IPS-NIHi11 (cell line): ENCODE measurements around the gene SH3D19.
"Not testable (repeated sequence)": the region's sequence is repeated elsewhere in the genome, so short reads cannot be mapped to it uniquely, and the experiment has no call there.

Source experiments
- DNase-seq: peaks from one replicate; pipeline ENCODE4 v3.0.0; 2012; ENCODE audit warnings: mixed read lengths, low spot score

Gene SH3D19

DNA sequence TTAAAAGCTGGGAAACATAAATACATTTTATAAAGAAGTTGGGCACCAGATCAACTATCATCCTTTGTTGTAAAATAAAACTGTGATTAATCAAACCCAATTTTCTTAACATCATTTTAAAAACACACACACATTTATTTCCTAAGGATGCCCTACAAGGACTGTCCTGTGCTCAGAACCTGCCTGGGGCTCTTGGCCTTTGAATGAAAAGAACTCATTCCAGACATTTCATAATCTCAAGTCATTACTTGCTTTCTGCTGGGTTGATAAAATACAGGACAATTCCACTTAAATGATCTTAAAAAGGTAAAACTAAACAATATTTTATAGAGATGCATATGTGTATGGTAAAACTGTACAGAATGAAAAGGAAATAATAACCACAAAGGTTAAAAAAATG, 2.8 kb downstream of the SH3D19 start:
- DNase-seq, result no peak

DNA sequence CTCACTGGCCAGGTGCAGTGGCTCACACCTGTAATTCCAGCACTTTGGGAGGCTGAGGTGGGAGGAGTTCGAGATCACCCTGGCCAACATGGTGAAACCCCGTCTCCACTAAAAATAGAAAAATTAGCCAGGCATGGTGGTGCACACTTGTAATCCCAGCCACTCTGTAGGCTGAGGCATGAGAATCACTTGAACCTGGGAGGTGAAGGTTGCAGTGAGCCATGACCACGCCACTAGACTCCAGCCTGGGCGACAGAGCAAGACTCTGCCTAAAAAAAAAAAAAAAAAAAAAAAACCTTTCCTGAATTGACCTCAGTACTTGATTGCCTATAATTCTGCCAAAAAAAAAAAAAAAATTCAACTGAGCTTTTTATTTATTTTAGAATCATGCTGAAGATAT, 3.2 kb downstream of the SH3D19 start:
- DNase-seq, result not testable (repeated sequence)

DNA sequence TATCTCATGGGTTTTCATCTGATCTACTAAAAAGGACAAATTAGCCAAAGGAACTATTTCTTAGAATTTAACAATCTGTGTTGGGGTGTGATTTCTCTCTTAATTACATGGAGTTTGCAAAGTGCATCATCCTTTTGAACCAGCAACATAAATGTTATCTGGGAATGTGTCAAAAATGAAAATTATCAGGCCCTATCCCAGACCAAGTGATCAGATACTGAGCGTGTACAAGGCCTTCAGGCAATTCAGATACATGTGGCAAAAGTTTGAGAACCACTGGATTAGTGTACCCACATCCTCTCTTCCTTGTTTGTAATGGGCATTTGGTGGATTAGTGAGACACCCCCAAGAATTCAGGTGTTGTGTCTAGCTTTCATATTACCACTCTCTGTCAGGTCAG, 3.8 kb downstream of the SH3D19 start:
- DNase-seq, result no peak

DNA sequence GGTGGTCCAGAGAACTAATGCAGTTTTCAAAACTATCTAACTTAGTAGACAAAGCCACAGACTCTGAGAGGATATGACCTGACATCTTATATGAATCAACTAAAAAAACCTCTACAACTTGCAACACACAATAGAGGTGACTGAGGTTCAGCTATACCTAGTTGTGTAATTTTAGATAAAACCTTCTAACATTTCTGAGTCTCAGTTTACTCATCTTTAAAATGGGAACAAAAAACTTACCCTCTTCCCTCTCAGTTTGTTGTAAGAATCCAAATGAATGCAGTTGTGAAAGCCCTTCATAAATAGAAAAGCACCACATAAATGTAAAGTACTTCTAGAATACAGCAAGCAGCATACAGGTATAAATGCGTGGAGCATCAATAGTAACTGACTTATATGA, 5.9 kb downstream of the SH3D19 start:
- DNase-seq, result no peak

DNA sequence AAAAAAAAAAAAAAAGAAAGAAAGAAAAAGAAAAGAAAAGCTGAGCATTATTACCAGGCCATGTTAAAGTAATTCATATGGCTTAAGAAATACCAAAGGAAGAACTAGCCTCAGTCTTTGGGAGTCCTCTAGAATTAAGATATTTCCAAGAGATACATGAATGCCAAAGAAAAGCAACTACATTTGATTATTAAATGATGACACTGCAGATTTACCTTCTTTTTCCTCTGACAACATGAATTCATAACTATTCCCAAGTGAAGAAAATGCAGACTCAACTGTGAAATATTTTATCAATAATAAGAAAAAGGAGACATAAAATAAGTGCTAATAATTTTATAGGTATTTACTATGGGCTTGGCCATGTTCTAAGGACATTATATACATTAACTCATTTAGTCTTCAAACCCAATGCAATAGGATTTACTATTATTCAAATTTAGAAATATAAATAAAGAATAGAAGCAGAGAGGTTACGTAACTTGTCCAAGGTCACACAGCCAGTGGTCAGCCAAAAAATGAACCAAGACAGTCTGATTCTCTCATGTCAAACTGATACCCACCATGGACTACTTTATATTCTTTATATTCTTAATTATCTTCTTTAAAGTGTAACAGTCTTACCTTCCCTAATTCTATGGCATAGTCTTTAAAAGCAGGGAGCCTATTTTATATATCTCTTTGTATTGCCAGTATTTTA, 6.9 kb downstream of the SH3D19 start:
- DNase-seq, result no peak

DNA sequence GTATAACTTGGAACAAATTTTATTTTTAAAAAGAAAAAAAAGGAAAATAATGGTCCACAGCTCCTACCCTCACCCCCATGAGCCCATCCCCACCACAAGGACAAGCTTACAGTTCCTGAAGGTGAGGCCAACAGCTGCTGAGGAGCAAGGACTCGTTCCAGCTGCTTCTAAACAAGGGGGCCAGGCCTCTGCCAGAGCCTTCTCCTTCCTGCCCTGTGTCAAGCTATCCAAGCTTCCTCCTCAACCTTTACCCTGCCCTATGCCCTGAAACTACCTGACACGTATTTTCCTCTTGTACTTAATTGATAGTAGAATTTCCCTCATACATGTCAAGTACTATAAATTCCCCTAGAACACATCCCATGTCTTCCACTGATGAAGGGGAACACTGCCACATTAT, 8.8 kb downstream of the SH3D19 start:
- DNase-seq, result no peak

DNA sequence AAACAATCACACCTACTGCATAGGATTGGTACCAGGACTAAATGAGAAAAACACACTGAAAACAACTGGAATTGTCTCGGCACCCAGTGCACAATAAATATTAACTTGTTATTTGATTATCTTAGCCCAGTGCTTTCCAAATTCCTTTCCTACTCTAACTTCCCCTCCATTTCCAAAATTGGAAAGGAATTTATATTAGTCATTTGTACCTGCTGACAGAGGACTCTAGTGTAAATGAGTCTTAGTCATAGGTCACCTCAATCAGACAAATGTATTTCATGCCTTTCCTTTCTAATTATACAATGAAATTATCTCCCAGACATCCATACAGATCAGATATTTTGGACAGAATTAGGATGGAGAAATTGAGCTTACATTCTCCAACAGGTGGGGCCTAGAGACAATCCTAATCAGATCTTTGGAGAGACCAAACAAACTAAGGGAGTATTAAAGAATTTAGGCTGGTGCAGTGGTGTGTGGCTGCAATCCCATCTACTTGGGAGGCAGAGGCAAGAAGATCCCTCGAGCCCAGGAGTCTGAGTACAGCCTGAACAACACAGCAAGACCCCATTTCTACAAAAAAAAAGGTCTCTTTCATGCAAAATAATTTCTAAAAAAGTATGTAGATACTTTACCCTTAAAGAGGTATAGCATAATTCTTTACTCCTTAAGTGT, 10.1 kb downstream of the SH3D19 start:
- no peak for DNase-seq

DNA sequence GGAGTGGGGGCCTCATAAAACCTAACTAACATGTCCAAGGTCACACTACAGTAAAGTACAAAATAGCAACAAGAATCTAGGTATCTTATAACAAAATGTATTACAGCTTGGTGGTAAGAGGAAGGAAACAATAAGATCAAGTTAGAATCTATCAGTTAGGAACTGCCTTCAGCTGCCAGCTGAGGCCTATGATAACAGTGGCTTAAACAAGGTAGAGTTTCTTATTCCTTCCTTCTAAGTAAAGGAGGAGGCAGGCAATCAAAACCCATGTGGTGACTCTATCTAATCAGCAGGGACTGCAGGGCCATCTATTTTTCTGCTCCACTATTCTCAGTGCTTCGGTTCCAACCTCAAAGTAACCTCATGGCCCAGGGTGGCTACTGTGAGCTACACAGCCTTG, 10.9 kb downstream of the SH3D19 start:
- no peak for DNase-seq

DNA sequence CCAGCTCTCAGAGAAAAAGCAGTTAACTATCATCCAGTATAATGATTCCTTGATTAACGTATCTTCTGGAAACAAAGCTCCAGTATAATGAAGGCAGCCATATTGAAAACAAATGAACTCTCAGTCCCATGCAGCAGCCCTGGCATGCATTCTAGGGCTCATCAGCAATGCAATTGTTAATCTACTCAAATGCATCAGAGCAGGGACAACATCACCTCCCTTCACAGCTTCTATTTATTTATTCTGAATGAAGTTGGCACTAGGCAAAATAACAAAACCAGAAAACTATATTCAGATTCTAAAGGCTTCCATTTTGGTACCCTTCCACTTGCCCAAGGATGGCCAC, 11.4 kb downstream of the SH3D19 start:
- no peak for DNase-seq

DNA sequence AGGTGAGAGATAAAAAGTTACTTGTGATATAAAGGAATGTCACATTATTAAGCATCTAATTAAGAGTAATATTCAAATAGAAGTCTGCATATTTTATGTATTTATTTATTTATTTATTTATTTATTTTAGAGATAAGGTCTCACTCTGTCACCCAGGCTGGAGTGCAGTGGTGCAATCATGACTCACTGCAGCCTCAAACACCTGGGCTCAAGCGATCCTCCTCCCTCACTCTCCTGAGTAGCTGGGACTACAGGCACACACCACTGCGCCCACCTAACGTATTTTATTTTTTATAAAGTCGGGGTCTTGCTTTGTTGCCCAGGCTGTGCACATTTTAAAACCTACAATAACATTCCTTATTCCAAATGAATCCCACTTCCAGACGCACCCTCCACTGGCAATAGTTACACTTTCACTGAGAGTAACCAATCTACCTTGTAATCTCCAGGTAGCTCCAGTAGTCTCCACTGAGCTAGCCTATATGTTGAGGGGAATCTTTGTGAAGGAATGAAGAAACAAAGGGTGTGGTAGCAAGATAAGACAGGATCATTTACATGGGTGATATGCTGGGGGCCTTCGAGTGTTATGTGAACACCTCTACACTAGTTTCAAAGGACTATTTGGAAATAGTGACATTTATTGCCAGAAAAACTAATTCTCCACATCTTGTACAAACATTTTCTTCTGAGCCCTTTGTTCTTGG, 11.9 kb downstream of the SH3D19 start:
- DNase-seq, result no peak

DNA sequence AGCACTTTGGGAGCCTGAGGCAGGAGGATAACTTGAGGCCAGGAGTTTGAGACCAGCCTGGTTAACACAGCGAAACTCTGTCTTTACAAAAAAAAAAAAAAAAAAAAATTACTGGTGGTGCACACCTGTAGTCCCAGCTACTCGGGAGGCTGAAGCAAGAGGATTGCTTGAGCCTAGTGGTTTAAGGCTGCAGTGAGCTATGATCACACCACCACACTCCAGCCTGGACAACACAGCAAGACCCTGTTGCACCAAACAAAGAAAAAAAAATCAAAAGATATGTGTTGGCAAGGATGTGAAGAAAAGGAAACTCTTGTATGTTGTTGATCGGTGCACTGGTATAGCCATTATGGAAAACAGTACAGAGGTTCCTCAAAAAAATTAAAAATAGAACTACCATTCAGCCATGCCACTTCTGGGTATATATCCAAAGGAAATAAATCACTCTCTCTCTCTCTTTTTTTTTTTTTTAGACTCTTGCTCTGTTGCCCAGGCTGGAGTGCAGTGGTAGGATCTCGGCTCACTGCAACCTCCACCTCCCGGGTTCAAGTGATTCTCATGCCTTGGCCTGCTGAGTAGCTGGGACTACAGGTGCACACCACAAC, 15.2 kb downstream of the SH3D19 start:
- no peak for DNase-seq

DNA sequence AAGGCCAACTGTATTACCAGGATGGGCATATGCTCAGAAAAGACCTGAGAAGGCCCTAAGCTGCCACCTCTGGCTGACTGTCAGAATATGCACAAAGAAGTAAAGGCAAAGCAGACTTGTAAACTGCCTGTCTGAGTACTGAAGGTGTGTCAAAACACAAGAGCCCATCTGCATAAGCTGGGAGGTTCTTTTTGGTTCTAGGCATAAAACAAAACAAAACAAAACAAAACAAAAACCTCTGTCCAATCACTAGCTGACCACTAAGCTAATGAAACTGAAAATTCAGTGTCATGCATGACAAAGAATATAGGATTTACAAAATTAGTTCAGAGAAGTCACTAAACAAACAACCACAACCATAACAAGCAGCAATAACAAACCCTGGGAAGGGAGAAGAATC, 20.6 kb downstream of the SH3D19 start:
- DNase-seq, result no peak

DNA sequence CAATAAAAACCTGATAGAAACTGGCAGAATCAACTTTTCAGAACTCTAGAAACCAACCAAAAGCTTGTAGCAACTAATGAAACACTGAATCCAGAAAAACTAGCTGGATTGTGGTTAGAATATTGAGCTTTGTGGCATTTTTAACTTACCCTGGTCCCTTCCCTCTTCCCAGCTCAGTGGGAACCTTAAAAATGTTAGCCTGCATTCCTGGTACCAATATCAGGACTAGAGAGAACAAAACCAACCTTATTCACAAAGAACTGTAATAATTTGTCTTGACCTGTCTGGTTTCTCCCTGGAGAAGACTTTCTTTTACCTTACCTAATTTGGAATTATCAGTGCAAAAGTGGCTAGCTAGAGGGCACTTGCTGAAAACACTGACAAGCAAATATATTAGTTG, 21.2 kb downstream of the SH3D19 start:
- DNase-seq, result no peak

DNA sequence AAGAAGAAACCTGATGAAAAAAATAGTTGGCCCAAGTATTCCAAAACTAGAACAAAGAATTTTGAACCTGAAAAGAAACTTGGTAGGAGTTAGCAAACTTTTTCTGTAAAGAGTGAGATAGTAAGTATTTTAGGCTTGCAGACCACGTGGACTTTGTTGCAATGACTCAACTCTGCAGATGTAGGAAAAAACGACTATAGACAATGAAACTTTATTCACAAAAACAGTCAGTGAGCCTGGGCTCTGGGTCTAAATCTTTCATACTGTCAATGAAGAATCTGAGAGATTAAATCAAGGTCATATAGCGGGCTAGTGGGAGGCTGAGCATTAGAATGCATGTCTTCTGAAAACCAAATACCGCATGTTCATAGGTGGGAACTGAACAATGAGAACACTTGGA, 23.0 kb downstream of the SH3D19 start:
- DNase-seq, result no peak

DNA sequence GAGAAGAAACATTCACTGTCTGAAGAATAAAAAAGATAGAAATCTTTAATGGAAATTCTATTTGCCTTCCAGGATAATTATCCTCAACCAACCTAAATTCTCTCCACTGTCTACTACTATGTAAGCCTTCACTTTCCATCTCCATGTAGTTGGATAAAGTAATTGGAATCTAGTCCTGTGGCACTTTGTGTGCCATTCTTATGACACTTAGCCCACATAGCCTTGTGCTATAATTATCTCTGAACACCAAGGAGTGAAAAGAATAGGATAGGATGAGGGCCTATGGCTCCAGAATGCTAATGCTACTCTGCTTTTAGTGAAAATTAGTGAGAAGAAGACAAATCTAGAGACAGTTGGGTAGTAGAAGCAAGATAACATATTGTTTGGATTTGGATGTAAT, 28.2 kb downstream of the SH3D19 start:
- DNase-seq, result no peak

DNA sequence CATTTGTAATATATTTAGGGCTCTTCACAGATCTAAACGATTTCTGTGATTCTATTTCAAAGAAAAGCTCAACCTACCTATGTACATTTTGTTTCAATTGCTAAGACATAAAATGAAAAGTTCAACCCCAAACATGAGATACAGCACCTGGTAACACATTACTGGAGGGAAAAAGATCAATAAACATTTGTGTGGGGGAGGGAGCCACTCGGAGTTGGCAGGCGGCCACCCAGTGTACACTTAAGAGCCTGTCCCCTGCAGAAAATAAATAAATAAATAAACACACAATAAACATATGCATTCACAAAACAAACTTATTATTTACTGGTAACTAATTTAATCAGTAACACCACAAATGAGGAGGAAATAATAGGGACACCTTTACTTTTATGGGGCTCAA, 29.2 kb downstream of the SH3D19 start:
- DNase-seq, result no peak

DNA sequence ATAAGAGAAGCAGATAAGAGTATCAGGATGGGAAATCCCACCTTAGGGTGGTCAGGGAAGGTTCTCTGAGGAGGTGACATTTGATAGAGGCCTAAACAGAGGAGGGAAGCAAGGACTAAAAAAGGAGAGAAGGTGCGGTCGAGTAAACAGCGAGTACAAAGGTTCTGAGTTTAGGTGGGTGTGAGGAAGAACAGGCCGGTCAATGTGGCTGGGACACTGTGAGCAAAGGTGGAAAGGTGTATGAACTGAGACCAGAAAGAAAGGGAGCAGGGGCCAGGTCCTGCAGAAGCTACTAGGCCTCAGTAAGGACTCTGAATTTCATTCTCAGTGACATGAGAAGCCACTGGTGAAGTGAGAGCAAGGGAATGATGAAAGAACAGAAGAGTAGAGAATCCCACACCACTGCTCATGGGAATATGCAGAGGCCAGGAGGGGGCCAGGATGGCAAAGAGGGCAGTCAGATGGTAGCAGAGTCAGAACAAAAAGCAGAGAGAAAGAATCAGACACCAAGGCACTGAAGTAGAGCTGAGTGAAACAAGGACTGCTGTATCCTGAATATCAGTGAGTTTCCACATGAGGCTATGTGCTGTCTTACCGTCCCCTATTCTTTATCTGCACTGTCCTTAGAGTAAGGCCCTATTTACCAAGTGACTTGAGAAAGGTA, 30.4 kb downstream of the SH3D19 start:
- DNase-seq, result no peak

DNA sequence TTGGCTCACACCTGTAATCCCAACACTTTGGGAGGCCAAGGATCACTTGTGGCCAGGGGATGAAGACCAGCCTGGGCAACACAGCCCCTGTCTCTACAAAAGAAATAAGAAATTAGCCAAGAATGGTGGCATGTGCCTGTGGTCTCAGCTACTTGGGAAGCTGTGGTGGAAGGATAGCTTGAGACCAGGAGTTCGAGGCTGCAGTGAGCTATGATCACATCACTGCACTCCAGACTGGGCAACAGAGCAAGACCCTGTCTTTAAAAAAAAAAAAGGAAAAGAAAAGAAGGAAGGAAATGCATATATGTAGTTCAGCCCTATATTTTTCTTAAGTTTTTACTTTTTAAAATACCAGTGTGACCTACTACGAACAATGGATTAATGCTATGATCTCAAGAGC, 33.4 kb downstream of the SH3D19 start:
- no peak for DNase-seq

DNA sequence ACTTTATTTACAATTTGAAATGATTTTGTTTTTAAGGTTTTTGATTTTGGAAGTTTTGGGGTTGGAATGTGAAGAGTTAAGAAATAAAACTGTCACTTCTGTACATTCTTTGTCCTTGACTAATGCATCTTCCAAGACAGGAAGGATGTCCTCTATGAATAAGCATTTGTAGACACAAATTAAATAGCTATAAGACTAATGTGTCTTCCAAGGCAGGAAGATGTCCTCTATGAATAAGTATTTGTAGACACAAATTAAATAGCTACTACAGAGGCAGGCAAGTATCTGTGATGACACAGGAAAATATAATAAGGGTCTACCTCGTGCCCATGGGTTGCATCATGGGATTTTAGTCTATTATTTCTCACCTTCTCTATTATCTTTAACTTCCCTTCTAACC, 33.9 kb downstream of the SH3D19 start:
- no peak for DNase-seq

DNA sequence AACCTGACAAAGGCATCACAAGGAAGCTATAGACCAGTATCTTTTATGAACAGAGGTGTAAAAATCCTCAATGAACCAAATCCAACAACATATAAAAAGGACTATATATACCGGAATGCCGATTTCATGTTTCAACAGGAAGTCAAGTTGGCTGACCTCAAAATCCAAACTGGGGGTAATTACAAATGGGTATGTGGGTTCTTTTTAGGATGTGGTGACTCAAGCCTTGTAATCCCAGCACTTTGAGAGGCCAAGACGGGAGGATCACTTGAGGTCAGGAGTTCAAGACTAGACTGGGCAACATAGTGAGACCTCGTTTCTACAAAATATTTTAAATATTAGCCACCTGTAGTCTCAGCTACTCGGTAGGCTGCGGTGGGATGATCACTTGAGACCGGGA, 38.0 kb downstream of the SH3D19 start:
- no peak for DNase-seq

DNA sequence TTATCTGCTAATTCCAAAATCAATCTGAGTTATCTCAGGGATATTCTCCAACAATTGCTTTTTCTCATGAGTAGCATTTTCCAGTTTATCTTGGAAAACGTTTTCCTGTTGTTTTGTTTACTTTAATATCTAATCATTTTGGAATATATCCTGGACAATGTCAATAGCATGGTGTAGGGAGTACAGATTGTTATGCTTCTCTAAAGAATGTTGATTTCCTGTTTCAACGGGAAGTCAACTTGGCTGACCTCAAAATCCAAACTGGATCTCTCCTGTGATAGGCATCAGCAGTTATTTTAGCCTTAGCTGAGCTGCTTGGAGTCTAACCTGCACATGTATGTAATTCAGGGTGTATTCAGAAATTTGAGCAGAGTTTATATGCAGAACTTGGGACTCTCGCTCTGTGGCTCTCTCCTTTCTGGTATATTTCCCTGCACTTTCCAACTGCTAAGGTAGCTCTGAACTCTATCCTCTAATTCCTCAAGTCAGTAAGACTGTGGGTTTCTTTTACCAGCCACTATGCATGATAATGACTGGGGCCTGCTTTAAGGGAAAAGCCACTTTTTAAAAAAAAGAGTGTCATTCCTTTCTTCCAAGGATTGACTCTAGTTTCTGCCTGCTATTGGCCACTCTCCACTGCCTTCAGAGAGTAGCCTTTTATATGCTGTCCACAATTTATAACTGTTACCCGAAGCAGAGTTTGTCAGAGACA, 40.7 kb downstream of the SH3D19 start:
- DNase-seq, result peak; percentile 69
